SH-SY5Y (cell line): ENCODE measurements around the gene PRMT5.

Experiments used
- GATA2 ChIP-seq: IDR thresholded peaks from 2 replicates; pipeline ENCODE4 v1.6.1; 2011; ENCODE audit warnings: mild to moderate bottlenecking, low read depth, low read length
- GATA3 ChIP-seq: IDR thresholded peaks from 2 replicates; pipeline ENCODE4 v1.6.1; 2011; ENCODE audit warnings: low read depth, mild to moderate bottlenecking, low read length, moderate library complexity

DNA sequence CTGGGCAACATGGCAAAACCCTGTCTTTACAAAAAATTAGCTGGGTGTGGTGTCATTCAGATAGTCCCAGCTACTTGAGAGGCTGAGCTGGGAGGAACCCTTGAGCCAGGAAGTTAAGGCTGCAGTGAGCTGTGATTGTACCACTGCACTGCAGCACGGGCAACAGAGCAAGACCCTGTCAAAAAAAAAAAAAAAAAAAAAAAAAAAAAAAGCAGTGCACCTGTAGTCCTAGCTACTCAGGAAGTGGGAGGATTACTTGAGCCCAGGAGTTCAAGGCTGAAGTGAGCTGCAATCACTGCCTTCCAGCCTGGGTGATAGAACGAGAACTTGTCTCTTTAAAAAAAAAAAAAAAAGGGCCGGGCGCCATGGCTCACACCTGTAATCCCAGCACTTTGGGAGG lies 40.5 kb downstream of the PRMT5 start:
- TF ChIP-seq GATA3 (no peak), GATA2 (no peak)
